Activated CD4-positive, alpha-beta T cell treated with anti-CD3 and anti-CD28 coated beads for 24 hours (primary cell): Measurements from ENCODE around the gene CARMIL1.

Source experiments
- DNase-seq, 2 donors: peaks; one replicate each; pipeline ENCODE4 v3.0.0-alpha.2; 2020; ENCODE audit warnings: low read depth in 2 of 2

The CARMIL1 gene

GRCh38 chr6:25504661-25505060 lies 225.5 kb downstream of the CARMIL1 start:
- no peak for DNase-seq

- DNase-seq = no peak
Observed at GRCh38 chr6:25506020-25506419, 226.8 kb downstream of the CARMIL1 start.

GRCh38 chr6:25508051-25508450 lies 228.9 kb downstream of the CARMIL1 start:
- no peak for DNase-seq

- DNase-seq = no peak
Observed at GRCh38 chr6:25511376-25511775, 232.2 kb downstream of the CARMIL1 start.

- DNase-seq = no peak
Observed at GRCh38 chr6:25512560-25512959, 233.4 kb downstream of the CARMIL1 start.

GRCh38 chr6:25519856-25520255 lies 240.7 kb downstream of the CARMIL1 start:
- no peak for DNase-seq

GRCh38 chr6:25524542-25524941 lies 245.4 kb downstream of the CARMIL1 start:
- DNase-seq = no peak

- DNase-seq = no peak
Observed at GRCh38 chr6:25525078-25525477, 245.9 kb downstream of the CARMIL1 start.

GRCh38 chr6:25534942-25535631 lies 255.9 kb downstream of the CARMIL1 start:
- DNase-seq = no peak

- DNase-seq = no peak
Observed at GRCh38 chr6:25535632-25536225, 256.6 kb downstream of the CARMIL1 start.

GRCh38 chr6:25536781-25537180 lies 257.6 kb downstream of the CARMIL1 start:
- no peak for DNase-seq

GRCh38 chr6:25537349-25538018 lies 258.3 kb downstream of the CARMIL1 start:
- DNase-seq = no peak

GRCh38 chr6:25541228-25541627 lies 262.1 kb downstream of the CARMIL1 start:
- no peak for DNase-seq

- DNase-seq = no peak
Observed at GRCh38 chr6:25542984-25543910, 264.1 kb downstream of the CARMIL1 start.

GRCh38 chr6:25544833-25545232 lies 265.7 kb downstream of the CARMIL1 start:
- no peak for DNase-seq

- no peak for DNase-seq
Observed at GRCh38 chr6:25547797-25548196, 268.6 kb downstream of the CARMIL1 start.

- DNase-seq = no peak
Observed at GRCh38 chr6:25548451-25548850, 269.3 kb downstream of the CARMIL1 start.

- no peak for DNase-seq
Observed at GRCh38 chr6:25550631-25551030, 271.5 kb downstream of the CARMIL1 start.

- DNase-seq = no peak
Observed at GRCh38 chr6:25553502-25553901, 274.3 kb downstream of the CARMIL1 start.

GRCh38 chr6:25555188-25555587 lies 276.0 kb downstream of the CARMIL1 start:
- DNase-seq = no peak

GRCh38 chr6:25556516-25556915 lies 277.3 kb downstream of the CARMIL1 start:
- DNase-seq = peak; percentile 75
